HG03045 (cell line): ENCODE data around the gene ARHGEF28.

Experiments used
- ATAC-seq: cut with Tn5 transposase; IDR thresholded peaks from one replicate; pipeline ENCODE4 v1.9.1; 2021; ENCODE audit warnings: mild to moderate bottlenecking, moderate library complexity; ENCODE audit not compliant: unreplicated experiment

The ARHGEF28 gene

GRCh38 chr5:73987915-73988314, 361.9 kb downstream of the ARHGEF28 start:
- ATAC-seq = no peak

DNA sequence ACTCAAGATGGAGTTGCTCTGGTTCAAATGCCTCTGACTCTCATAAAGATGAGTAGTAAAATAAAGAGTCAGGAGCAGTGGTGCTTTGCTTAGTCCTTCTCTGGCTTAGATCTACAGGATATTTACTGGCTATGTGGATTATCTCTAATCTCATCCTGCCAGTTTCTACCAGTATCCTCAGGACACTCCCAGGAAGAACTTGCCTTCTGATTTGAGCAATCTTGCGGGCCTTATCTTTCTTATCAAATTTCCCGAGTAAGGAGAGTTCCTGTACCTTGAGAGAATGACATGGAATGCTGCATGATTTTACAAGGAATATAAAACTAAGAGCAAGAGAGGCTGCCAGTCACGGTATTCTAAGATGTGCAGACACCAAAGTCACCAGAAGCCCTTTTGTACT, 364.0 kb downstream of the ARHGEF28 start:
- no peak for ATAC-seq
